ENCODE data around the gene INPP5B.

- TF ChIP-seq SUZ12 (IDR thresholded peaks at IDR 0.05; ENCODE audit: unreplicated experiment), result no peak
- no peak for TF ChIP-seq YY1 (IDR thresholded peaks at IDR 0.05; ENCODE audit: low read depth, low read length)
- no peak for TF ChIP-seq CTCF (IDR thresholded peaks at IDR 0.05 in 2 of 3, conservative IDR thresholded peaks at IDR 0.05 in 1 of 3; ENCODE audit: control insufficient read depth in 2 of 3, extremely low read depth in 1 of 3, insufficient read depth in 1 of 3, low read depth in 3 of 3, low read length in 3 of 3)
- no peak for TF ChIP-seq USF2 (IDR thresholded peaks at IDR 0.05; ENCODE audit: borderline replicate concordance, low read depth, low read length)
- no peak for TF ChIP-seq CBFB (IDR thresholded peaks at IDR 0.05; ENCODE audit: low read depth)
- TF ChIP-seq E4F1 (IDR thresholded peaks at IDR 0.05; ENCODE audit: borderline replicate concordance, partially characterized antibody), result no peak
- no peak for TF ChIP-seq POLR2A (IDR thresholded peaks at IDR 0.05; ENCODE audit: low read depth, low read length)
- TF ChIP-seq JUND (IDR thresholded peaks at IDR 0.05; ENCODE audit: low read depth, low read length), result no peak
- TF ChIP-seq NRF1 (conservative IDR thresholded peaks at IDR 0.05; ENCODE audit: low read depth, low read length), result no peak
- TF ChIP-seq, protein P1, sequence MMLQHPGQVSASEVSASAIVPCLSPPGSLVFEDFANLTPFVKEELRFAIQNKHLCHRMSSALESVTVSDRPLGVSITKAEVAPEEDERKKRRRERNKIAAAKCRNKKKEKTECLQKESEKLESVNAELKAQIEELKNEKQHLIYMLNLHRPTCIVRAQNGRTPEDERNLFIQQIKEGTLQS (IDR thresholded peaks at IDR 0.05; ENCODE audit: borderline replicate concordance, extremely low read depth, low read depth, low read length), result no peak
- TF ChIP-seq CBX3 (IDR thresholded peaks at IDR 0.05; ENCODE audit: borderline replicate concordance, low read depth), result no peak
These were observed 45.5 kb downstream of the INPP5B start for GRCh38 chr1:37901191-37901892.
